Measurements from ENCODE around the gene COPB2.
"Not testable (repeated sequence)": the region's sequence is repeated elsewhere in the genome, so short reads cannot be mapped to it uniquely, and the experiment has no call there.

COPB2 gene

DNA sequence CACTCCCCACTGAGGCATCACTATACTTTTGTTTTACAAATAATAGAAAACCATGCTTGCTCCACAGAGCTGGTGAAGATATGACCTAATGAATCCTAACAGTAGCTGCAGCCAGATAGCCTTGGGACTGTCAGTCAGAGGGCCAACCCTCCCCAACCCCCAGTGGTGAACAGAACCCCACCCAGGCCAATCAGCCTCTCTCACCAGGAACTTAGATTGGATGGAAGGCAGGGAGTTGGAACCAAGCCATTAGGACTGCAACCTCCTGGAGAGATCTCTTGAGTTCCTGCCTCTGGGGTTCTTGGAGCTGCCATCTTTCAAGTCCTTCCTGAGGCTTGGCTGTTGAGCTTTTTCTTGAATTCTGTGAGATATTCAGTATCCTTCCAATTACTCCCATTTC is 48.7 kb downstream of the COPB2 start:
- H3K9me3 ChIP-seq (ENCODE audit: severe bottlenecking): no peaks in the 10 kb centered on the region
- no peak for DNase-seq (ENCODE audit: low spot score)
- H3K4me1 ChIP-seq (ENCODE audit: insufficient read depth, poor library complexity, severe bottlenecking): peaks cover 2% of the 10 kb centered on the region
- no peak overlapping the region for H3K4me3 ChIP-seq (ENCODE audit: severe bottlenecking)
- no peaks in the 10 kb centered on the region for H3K27me3 ChIP-seq (ENCODE audit: insufficient read depth, poor library complexity, severe bottlenecking)
- H3K27ac ChIP-seq (ENCODE audit: poor library complexity, severe bottlenecking): no peak overlapping the region
- no peak for ATAC-seq (ENCODE audit: low read depth)
- TF ChIP-seq, protein P1, sequence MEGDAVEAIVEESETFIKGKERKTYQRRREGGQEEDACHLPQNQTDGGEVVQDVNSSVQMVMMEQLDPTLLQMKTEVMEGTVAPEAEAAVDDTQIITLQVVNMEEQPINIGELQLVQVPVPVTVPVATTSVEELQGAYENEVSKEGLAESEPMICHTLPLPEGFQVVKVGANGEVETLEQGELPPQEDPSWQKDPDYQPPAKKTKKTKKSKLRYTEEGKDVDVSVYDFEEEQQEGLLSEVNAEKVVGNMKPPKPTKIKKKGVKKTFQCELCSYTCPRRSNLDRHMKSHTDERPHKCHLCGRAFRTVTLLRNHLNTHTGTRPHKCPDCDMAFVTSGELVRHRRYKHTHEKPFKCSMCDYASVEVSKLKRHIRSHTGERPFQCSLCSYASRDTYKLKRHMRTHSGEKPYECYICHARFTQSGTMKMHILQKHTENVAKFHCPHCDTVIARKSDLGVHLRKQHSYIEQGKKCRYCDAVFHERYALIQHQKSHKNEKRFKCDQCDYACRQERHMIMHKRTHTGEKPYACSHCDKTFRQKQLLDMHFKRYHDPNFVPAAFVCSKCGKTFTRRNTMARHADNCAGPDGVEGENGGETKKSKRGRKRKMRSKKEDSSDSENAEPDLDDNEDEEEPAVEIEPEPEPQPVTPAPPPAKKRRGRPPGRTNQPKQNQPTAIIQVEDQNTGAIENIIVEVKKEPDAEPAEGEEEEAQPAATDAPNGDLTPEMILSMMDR (IDR thresholded peaks at IDR 0.05; ENCODE audit: poor library complexity, severe bottlenecking): no peak
- H3K36me3 ChIP-seq (ENCODE audit: low read depth): 0 out of 2 replicates have a peak, but pooled peaks cover 4% of the 10 kb centered on the region

DNA sequence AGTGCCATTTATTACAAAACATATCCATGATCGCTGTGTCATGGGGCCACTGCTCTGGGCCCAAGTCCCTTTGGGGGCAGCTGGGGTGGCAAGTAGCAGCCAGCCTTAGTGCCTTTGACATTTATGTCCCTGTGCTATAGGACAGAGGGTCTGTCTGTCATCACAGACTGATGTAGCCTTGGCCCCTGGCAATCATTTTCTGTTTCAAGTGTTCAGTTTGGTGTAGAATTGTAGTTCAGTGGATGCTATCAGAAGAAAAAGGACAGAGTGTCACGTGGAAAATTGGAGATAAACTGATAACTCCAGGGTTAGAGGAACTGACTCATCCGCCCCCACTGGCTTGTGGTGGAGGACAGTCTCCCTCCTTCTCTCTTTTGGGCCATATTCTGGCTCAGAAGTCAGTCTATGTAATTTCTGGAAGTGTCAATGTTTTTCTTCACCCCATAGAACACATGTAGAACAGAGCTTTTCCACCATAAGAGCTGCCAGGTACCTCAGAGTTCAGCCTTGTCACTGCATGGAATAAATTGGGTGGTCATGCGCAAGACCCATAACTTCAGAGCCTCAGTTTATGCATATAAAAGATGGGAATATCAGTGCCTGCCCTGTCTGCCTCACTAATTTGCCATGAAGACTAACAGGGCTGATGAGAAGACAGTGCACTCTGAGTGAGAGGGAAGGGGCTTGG is 50.1 kb downstream of the COPB2 start:
- no peak for DNase-seq (ENCODE audit: low spot score)
- TF ChIP-seq, protein P1 (IDR thresholded peaks at IDR 0.05; ENCODE audit: poor library complexity, severe bottlenecking): no peak
- ATAC-seq (ENCODE audit: low read depth): no peak
- Histone ChIP-seq H3K9me3 (ENCODE audit: severe bottlenecking) (no peaks in the 10 kb centered on the region), H3K27me3 (ENCODE audit: insufficient read depth, poor library complexity, severe bottlenecking) (no peaks in the 10 kb centered on the region), H3K36me3 (ENCODE audit: low read depth) (no peaks in the 10 kb centered on the region), H3K4me3 (ENCODE audit: severe bottlenecking) (no peak overlapping the region), H3K27ac (ENCODE audit: poor library complexity, severe bottlenecking) (no peak overlapping the region), H3K4me1 (ENCODE audit: insufficient read depth, poor library complexity, severe bottlenecking) (no peaks in the 10 kb centered on the region)

DNA sequence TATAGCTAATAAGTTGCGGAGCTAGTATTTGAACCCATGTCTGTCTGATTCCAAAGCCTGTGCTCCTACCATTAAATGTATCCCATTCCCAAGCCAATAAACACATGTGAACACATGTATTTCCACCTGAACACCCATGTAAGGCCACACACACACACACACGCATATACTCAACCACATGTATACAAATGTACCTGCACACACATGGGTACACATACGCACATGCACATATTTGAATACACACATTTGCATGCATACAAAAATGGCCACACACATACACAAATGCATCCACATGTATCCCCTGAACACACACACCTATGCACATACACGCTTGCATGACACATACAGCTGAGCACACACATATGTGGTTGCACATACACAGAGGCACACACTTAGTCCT is 51.0 kb downstream of the COPB2 start:
- no peaks in the 10 kb centered on the region for H3K4me1 ChIP-seq (ENCODE audit: insufficient read depth, poor library complexity, severe bottlenecking)
- no peak overlapping the region for H3K4me3 ChIP-seq (ENCODE audit: severe bottlenecking)
- H3K27ac ChIP-seq (ENCODE audit: poor library complexity, severe bottlenecking): no peak overlapping the region
- TF ChIP-seq, protein P1 (IDR thresholded peaks at IDR 0.05; ENCODE audit: poor library complexity, severe bottlenecking): no peak
- no peak for DNase-seq (ENCODE audit: low spot score)
- no peaks in the 10 kb centered on the region for H3K36me3 ChIP-seq (ENCODE audit: low read depth)
- ATAC-seq (ENCODE audit: low read depth): no peak
- no peaks in the 10 kb centered on the region for H3K27me3 ChIP-seq (ENCODE audit: insufficient read depth, poor library complexity, severe bottlenecking)
- H3K9me3 ChIP-seq (ENCODE audit: severe bottlenecking): no peaks in the 10 kb centered on the region

DNA sequence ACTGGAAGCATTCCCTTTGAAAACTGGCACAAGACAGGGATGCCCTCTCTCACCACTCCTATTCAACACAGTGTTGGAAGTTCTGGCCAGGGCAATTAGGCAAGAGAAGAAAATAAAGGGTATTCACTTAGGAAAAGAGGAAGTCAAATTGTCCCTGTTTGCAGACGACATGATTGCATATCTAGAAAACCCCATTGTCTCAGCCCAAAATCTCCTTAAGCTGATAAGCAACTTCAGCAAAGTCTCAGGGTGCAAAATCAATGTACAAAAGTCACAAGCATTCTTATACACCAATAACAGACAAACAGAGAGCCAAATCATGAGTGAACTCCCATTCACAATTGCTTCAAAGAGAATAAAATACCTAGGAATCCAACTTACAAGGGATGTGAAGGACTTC is 54.8 kb downstream of the COPB2 start:
- peaks cover 16% of the 10 kb centered on the region for H3K27me3 ChIP-seq (ENCODE audit: insufficient read depth, poor library complexity, severe bottlenecking)
- H3K4me3 ChIP-seq (ENCODE audit: severe bottlenecking); H3K4me1 ChIP-seq (ENCODE audit: insufficient read depth, poor library complexity, severe bottlenecking); H3K9me3 ChIP-seq (ENCODE audit: severe bottlenecking); H3K36me3 ChIP-seq (ENCODE audit: low read depth); ATAC-seq (ENCODE audit: low read depth); H3K27ac ChIP-seq (ENCODE audit: poor library complexity, severe bottlenecking); DNase-seq (ENCODE audit: low spot score): not testable (repeated sequence)

DNA sequence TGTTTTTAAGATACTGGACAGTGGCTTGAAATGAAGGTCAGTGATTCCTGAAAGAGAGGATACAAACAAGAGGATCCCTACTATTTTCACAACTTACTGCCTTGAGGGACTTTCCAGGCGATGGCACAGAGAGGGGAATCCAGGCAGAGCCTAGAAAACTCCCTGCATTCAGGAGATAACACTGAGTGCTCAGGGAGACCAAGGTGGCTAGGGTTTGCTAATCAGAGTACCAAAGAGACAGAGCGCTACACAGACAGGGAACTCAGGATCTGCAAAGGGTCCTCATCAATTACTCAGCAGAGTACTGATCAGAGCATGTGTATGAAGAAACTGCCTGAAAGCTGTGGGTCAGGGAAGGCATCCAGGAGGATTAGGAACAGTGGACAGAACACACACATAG is 57.4 kb downstream of the COPB2 start:
- no peaks in the 10 kb centered on the region for H3K4me1 ChIP-seq (ENCODE audit: insufficient read depth, poor library complexity, severe bottlenecking)
- TF ChIP-seq, protein P1 (IDR thresholded peaks at IDR 0.05; ENCODE audit: poor library complexity, severe bottlenecking): no peak
- ATAC-seq (ENCODE audit: low read depth) (no peak), DNase-seq (ENCODE audit: low spot score) (no peak)
- H3K36me3 ChIP-seq (ENCODE audit: low read depth): no peaks in the 10 kb centered on the region
- no peaks in the 10 kb centered on the region for H3K9me3 ChIP-seq (ENCODE audit: severe bottlenecking)
- H3K27ac ChIP-seq (ENCODE audit: poor library complexity, severe bottlenecking): no peak overlapping the region
- no peak overlapping the region for H3K4me3 ChIP-seq (ENCODE audit: severe bottlenecking)
- H3K27me3 ChIP-seq (ENCODE audit: insufficient read depth, poor library complexity, severe bottlenecking): peaks cover 18% of the 10 kb centered on the region

Data from RWPE2 (cell line).